C4-2B (cell line): ENCODE measurements around the gene SLC13A2.
"Not testable (repeated sequence)": the region's sequence is repeated elsewhere in the genome, so short reads cannot be mapped to it uniquely, and the experiment has no call there.

ENCODE experiments used
- H3K27ac ChIP-seq: fragments of 450-650 bp; 2 replicates; pipeline ENCODE4 v1.5.1; 2017
- CTCF ChIP-seq: fragments of 450-650 bp; conservative IDR thresholded peaks from 2 replicates; pipeline ENCODE4 v1.5.1; 2017; ENCODE audit warnings: mild to moderate bottlenecking
- ZFX ChIP-seq: fragments of 450-650 bp; IDR thresholded peaks from 2 replicates; pipeline ENCODE4 v1.6.1; 2017

Gene SLC13A2

DNA sequence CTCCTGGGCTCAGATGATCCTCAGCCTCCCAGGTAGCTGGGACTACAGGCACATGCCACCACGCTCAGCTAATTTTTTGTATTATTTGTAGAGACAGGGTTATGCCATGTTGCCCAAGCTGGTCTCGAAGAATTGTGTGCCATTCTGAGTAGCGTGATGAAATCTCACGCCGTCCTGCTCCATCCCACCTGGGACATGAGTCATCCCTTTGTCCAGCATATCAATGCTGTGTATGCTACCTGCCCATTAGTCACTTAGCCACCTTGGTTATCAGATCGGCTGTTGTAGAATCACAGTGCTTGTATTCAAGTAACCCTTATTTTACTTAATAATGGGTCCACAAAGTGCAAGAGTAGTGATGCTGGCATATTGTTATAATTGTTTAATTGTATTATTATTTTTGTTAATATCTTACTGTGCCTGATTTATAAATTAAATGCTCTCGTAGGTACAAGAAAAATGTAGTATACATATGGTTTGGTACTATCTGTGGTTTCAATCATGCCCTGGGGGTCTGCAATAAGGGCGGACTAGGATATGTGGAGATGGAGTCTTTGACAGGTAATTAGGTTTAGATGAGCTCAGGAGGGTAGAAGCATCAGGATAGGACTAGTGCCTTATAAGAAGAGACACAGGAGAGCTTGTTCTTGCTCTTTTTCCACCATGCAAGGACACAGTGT, 26.6 kb upstream of the SLC13A2 start:
- H3K27ac ChIP-seq, result no peak overlapping the region
- TF ChIP-seq CTCF (no peak), ZFX (no peak)

DNA sequence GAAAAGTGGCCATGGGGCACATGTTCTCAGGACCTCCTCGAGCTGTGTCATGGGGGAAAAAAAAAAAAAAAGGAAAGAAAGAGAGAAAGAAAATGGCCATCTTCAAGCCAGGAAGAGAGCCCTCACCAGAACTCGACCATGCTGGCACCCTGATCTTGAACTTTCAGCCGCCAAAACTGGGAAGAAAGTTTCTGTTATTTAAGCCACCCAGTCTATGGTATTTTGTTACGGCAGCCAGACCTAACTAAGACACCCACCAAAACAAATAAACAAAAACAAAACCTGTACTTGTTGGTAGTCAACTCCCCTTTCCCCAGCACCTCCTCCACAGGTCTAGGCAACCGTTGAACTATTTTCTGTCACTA, 26.1 kb upstream of the SLC13A2 start:
- H3K27ac ChIP-seq, result no peak overlapping the region
- no peak for TF ChIP-seq ZFX
- no peak for TF ChIP-seq CTCF

DNA sequence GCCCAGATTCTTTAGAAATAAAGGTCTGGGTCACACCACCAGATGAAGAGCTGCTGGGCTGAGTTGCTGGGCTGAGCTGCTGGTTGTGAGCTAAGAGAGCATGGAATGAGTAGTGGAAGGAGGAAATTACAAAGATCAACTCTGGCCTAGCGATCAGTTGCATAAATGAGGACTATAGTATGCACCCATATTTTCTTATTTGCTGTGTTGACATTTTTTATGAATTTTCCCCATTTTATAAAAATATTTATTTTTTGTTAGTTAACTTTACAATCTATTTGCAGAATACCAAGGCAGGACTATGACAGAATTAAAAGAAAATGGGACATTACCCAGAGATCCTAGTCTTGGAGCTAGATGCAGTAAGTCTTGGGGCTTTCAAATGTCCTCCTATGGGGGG, 23.6 kb upstream of the SLC13A2 start:
- no peak overlapping the region for H3K27ac ChIP-seq
- TF ChIP-seq ZFX, result no peak
- no peak for TF ChIP-seq CTCF

DNA sequence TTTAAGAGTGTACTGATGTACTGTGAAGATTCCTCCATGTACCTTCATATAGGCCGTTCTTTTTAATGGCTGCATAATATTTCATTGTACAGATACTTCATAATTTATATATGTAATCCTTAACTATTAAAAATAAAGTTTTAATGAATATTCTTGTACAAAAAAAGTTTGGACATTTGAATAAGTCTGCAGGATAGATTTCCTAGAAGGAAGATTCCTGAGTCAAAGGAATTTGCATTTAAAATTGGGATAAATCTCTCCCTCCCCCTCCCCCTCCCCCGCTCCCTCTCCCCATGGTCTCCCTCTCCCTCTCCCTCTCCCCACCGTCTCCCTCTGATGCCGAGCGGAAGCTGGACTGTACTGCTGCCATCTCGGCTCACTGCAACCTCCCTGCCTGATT, 15.6 kb upstream of the SLC13A2 start:
- TF ChIP-seq ZFX (no peak), CTCF (no peak)
- no peak overlapping the region for H3K27ac ChIP-seq

- H3K27ac ChIP-seq, result not testable (repeated sequence)
These were observed 14.6 kb upstream of the SLC13A2 start for GRCh38 chr17:28458881-28459280.

- no peak overlapping the region for H3K27ac ChIP-seq
- no peak for TF ChIP-seq ZFX
- TF ChIP-seq CTCF, result no peak
These were observed 12.5 kb upstream of the SLC13A2 start for GRCh38 chr17:28460901-28461300.

DNA sequence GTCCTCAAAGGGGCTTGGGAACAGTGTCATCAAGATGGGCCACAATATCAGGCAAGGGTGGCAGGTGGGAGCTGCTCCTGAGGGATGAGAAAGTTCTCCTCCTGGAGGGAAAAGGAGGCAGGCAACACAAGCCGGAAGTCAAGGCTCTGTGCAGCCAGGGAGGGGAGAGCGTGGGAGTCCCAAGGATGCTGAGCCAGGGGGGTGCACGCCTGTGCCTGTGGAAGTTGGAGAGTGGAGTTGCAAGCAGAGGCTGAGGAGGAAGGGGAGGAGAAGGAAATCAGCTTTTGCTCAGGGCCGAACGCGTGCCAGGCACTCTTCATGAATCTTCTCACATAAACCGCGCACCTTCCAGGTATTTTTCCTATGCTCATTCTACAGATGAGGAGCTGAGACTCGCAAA, 7.4 kb upstream of the SLC13A2 start:
- peak overlapping the region; percentile 31; the same call in 1 of the 2 replicates for H3K27ac ChIP-seq
- TF ChIP-seq CTCF (no peak), ZFX (no peak)

DNA sequence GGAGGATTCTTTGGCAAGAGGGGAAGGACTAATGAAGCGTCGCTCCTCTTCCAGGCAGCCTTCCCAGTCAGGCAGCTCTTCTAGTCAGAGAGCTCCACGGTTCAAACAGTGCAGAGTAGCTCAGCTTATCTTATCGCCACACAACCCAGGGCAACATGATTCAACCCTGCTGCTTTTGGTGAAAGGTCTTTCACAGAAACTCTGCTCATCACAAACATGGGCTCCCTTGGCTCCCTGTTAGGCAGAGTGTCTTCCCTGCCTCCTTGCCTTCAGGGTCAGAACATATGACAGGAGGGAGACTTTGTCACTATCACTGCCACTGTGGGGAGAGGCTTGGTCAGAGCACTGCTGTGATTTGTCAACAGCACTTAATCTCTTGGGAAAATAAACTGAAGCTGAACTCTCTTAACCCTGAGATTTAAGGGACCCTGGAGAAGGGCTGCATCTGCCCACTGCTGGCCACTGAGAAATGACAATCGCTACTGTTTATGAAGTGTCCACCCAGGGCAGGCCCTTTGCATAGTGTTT, 6.9 kb upstream of the SLC13A2 start:
- TF ChIP-seq CTCF (no peak), ZFX (no peak)
- peak overlapping the region; percentile 31 for H3K27ac ChIP-seq
